NCI-H460 (cell line): ENCODE results near the gene KCNAB1. TPM values are rescaled to one million over a fixed set of nuclear protein-coding genes. Genes with fewer than 3 reads are reported as not detected.
A peak's percentile ranks its signal among the peaks of the same experiment; 100 is the strongest.
"Not testable (repeated sequence)": the region's sequence is repeated elsewhere in the genome, so short reads cannot be mapped to it uniquely, and the experiment has no call there.

Experiments used
- DNase-seq: peaks from one replicate; pipeline ENCODE4 v3.0.0-alpha.2; 2016; ENCODE audit warnings: low read depth; ENCODE audit errors: extremely low read depth
- total RNA-seq: library from RNA; depleted of rRNA; stranded (reverse); fragments of >200 nt; shearing (Covaris generic); gene quantifications from 2 replicates; pipeline ENCODE4 v1.2.3, GENCODE V29; 2014

Gene KCNAB1
- total RNA-seq, 1 experiment from 2014 or later = not detected

DNA sequence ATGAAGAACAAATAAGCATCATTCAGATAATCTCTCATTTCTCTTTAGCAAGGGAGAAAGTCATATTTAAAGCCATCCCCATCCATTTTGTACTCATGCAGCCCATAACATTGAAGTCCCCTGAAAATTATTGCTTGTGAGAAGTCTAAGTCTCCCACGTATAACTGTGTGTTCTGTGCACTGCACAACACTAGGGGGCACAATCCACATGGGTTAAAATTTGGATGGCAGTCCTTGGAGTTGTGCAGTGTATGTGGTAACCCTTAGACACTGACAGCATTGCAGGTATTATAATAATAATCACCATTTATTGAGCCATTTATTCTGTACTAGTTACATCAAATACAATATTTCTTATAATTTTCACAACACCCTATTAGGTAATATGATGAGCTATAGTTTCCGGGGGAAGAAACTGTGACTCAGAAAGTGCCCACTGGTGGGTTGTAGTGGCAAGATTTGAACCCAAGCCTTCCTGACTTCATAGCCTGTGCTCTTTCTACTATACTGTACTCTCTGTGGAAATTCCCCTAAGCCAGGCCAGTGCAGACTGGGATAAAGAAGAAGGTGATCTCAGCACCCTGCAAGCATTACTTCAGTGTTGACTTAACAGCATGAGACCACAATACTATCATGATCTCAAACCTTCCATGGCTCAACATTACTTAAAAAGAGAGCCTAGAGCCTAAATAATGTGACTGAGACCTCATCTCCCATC, 15.7 kb downstream of the KCNAB1 start:
- DNase-seq = no peak

DNA sequence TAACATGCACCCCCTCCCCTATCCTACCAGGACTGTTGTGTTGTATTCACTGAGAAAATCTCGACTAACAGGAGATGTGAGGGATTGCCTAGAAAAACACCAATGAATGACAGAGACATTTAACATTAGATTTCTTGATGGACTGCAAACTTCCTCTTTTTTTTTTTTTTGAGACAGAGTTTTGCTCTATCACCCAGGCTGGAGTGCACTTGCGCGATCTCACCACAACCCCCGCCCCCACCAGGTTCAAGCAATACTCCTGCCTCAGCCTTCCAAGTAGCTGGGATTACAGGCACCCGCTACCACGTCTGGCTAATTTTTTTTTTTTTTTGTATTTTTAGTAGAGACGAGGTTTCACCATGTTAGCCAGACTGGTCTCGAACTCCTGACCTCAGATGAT, 17.0 kb downstream of the KCNAB1 start:
- DNase-seq = not testable (repeated sequence)

GRCh38 chr3:156140001-156140595, 19.7 kb downstream of the KCNAB1 start:
- no peak for DNase-seq

GRCh38 chr3:156142702-156143101, 22.3 kb downstream of the KCNAB1 start:
- no peak for DNase-seq

DNA sequence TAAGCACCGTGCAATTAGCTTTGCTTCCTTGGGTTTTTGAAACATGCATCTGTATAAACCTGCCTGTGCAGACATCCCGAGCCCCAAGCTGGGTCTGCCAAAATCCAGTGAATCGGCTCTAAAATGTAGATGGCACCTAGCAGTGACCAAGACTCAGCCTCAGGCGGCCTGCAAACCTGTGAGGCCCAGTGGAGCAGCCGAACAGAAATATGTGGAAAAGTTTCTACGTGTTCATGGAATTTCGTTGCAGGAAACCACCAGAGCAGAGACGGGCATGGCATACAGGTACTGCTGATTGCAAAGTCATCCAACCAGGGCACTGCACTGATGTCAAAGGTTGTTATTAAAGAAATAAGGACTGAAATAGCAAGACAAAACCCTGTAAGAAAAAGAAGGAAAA, 22.8 kb downstream of the KCNAB1 start:
- no peak for DNase-seq

DNA sequence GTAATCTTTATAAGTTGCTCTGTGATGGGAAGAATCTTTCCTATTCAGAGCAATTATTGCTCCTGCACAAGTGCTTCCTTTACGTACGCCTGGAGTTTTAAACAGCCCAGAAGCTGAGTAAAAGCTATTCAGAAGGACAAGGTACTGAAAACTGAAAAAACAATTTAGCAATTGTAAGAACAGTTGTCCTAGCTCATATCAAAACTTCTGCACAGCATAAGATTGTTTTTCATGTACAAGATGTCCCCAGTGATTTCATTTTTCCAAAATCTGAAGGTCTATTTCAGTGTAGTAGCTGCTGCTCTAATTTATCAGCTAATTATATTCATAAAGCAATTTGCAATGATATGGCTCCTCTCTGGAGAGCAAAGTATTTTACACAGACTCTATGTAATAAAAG, 23.7 kb downstream of the KCNAB1 start:
- no peak for DNase-seq

DNA sequence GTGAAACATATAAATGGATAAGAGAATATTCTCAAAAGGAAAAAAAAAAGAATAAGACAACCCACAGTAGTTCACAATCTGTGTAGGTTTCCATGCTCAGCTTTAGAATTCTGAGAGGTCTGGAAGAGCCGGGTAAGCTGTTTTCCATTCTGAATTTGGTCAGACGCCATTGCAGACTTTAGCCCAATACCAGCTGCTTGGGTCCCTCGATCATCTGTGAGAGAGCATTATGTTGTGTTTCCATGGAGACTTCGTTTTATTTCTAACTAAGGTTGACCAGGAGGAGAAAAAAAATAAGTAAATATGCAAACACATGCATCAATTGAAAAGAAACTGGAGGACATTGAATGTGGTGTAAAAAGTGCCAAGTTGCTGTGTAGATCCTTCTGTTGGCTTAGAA, 25.5 kb downstream of the KCNAB1 start:
- no peak for DNase-seq

GRCh38 chr3:156148345-156148945, 28.1 kb downstream of the KCNAB1 start:
- DNase-seq = no peak

DNA sequence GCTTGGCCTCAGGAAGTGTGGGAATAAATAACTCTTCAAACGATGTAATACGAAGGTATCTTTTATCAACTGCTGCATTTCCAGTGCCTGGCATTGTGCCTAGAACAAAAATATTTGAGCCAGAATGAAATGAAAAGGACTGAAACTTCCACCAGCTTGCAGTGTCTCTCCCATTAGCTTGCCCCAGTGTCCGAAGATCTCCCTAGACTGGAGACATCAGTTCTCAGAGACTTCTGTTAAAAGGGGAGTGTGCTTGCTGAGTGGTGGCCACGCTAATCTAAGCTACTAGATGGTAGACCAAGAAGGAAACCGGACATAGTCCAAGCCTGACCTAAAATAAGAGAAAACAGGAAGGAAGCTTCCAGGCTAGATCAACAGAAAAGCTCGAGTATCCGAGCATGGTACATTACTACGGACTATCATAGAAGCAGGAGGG, 28.6 kb downstream of the KCNAB1 start:
- no peak for DNase-seq

GRCh38 chr3:156149876-156150275, 29.5 kb downstream of the KCNAB1 start:
- DNase-seq = no peak

- peak; percentile 25 for DNase-seq
Observed at GRCh38 chr3:156150434-156151066, 30.2 kb downstream of the KCNAB1 start.

GRCh38 chr3:156151824-156152428, 31.5 kb downstream of the KCNAB1 start:
- DNase-seq = peak; percentile 36

GRCh38 chr3:156158656-156159295, 38.4 kb downstream of the KCNAB1 start:
- DNase-seq = no peak

DNA sequence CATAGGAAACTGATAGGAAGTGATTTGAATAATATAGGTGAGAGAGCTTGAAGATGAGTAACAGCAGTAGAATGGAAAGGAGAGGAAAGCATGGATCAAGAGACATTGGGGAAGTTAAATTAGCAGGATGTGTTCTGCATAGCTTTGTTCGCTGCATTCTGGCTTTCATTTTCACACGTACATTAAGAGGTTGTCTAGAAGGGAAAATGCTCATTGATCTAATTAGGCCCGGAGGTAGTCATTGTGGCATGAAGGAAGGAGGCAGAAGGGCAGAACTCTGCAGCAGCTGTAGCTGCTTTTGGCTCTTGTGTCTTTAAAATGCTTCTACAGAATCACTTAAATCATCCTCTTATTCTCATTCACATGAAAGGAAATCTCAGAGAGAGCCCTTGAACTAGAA, 40.3 kb downstream of the KCNAB1 start:
- no peak for DNase-seq

DNA sequence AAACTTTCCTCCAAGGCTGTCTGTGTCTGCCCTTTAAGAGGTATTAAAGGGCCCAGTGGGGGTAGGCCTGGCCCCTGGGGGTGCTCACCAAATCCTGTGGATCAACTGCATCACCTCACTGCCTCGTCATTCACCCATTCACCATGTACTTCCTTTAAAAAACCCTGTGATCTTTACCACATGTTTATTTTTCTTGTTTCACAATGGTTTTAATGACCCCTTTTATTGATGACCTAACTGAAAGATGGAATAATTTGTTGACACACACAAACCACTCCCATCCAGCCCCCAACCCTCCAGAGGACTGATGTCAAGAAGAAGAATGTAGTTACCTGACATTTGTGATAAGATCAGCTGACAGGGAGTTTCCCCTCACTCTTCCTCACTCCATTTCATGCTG, 40.8 kb downstream of the KCNAB1 start:
- no peak for DNase-seq

- no peak for DNase-seq
Observed at GRCh38 chr3:156163848-156164247, 43.5 kb downstream of the KCNAB1 start.

- no peak for DNase-seq
Observed at GRCh38 chr3:156166808-156167207, 46.4 kb downstream of the KCNAB1 start.

- DNase-seq = no peak
Observed at GRCh38 chr3:156170571-156170970, 50.2 kb downstream of the KCNAB1 start.

- DNase-seq = no peak
Observed at GRCh38 chr3:156171281-156172267, 51.2 kb downstream of the KCNAB1 start.
